Iris pigment epithelial cell (primary cell): ENCODE measurements around the gene ADAM30.
A peak's percentile ranks its signal among the peaks of the same experiment; 100 is the strongest.

Source experiments
- DNase-seq: peaks from one replicate; pipeline ENCODE4 v3.0.0-alpha.2; 2011; ENCODE audit warnings: low read depth

ADAM30 gene

DNA sequence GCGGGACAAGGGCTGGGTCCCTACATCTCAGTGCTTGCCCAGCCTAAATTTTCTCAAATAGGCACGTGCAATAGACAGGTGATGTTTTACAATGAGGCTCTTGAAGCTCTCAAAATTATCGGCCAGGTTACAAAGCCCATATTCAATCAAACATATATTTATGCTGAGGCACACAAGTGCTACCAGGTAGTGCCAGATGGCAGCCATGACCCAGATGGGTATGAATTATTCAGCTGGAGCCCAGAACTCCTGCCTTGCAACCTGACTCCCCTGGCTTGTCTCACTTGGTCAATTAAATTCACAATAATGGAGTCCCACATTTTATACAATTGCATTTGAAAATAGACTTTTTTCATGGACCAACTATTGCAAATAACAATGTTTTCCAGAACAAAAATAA lies 12.3 kb upstream of the ADAM30 start:
- DNase-seq, result no peak

DNA sequence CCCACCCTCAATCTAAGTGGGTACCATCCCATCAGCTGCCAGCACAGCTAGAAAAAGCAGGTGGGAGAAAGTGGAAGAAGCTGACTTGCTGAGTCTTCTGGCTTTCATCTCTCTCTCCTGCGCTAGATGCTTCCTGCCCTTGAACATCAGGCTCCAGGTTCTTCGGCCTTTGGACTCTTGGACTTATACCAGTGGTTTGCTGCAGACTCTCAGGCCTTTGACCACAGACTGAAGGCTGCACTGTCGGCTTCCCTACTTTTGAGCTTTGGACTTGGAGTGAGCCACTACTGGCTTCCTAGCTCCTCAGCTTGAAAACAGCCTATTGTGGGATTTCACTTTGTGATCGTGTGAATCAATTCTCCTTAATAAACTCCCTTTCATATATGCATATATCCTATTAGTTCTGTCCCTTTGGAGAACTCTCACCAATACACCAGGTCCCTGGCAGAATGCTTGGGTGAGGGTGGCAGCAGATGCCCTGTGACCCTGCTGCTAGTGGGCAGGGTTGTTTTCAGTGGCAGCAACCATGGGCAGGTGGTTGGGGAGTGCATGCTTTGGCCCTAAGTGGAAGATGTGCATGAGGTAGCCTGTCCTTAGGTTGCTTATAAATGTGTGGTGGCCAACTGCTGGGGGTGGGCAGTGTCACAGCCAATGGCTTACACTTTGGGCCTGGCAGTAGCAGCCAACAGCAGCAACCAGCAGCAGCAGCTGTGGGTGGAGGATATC lies 10.8 kb upstream of the ADAM30 start:
- no peak for DNase-seq

DNA sequence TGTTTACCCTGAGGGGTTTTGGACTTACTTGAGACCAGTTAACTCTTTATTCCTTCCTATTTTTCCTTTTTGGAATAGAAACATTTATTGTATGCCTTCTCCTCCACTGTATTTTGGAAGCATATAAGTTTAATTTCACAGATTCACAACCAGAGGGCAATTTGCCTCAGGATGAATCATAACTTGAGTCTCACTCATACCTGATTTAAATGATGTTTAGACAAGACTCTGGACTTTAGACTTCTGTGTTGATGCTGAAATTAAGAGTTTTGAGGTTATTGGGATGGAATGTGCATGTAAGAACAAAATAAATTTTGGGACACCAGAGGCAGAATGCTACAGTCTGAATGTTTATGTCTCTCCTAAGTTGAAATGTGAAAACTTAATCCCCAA lies 7.1 kb upstream of the ADAM30 start:
- DNase-seq, result peak; percentile 11

DNA sequence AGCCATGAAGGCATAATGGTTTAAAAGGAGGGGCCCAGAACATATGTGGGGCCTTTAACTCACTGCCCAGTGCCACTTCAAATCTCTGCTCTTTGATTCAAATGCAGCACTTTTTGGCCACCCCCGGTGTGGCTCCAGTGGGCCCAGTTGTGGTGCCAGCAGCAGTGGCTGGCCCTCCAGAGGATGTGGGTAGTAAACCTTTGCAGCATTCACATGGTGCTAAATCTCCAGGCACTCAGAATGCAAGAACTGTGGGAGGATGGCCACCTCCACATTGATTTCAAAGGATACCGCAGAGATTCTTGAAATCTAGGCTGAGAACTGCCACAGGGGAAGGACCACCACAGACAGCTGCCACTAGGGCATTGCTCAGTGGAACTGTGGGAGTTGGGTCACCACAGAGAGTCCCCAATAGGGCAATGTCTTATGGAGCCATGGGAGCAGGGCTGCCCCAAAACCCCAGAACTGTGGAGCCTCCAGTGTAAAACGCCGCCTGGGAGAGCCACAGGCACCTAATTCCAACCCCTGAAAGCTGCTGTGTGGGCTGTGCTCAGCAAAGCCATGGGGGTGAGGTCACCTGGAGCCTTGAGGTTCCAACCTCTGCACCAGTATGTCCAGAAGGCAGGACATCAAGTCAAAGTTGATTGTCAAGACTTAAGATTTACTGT lies 6.6 kb upstream of the ADAM30 start:
- DNase-seq, result no peak

DNA sequence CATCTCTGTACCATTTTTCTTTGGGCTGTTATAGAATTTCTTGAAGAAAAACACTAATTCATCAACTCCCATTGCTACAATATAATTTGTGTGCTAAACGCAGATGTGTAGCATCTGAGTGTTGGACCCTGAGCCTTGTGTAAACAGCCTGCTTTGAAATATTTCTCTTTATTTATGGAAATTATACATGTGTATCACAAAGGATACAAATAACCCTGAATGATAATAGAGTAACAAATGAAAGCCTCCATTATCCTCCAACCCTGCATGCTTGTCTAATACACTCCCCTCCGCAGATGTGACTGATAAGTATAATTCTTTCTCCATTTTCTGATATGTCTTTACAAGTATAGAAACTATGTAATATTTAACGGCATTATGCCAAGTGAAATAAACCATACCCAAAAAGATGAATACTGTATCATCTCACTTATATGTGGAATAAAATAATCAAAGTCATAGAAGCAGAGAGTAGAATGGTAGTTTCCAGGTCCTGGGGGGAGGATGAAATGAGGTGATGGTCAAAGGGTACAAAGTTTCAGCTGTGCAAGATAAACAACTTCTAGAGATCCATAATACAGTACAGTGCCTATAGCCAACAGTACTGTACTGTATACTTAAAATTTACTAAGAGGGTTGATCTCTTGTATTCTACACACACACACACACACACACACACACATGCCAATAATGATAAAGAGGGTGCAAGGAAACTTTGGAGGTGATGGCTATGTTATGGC lies 2.8 kb upstream of the ADAM30 start:
- DNase-seq, result no peak

DNA sequence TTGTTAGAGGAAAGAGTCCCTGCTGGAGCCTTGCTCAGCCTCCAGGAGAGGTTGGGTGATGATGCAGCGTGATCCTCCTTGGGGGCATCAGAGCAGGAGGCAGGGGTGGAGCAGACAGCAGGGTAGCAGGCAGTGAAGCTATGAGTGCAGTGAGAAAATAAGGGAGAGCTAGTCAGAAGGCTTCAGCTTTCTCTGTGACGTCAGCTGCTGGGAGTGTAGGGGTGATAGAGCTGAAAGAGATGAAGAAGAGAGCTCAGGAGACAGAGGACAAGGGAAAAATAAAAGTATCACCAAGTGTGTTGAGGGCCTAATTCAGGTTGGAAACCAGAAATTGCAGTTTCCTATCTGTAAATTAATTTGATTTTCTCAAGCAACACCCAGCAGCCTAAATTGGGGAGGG lies 2.2 kb upstream of the ADAM30 start:
- no peak for DNase-seq

DNA sequence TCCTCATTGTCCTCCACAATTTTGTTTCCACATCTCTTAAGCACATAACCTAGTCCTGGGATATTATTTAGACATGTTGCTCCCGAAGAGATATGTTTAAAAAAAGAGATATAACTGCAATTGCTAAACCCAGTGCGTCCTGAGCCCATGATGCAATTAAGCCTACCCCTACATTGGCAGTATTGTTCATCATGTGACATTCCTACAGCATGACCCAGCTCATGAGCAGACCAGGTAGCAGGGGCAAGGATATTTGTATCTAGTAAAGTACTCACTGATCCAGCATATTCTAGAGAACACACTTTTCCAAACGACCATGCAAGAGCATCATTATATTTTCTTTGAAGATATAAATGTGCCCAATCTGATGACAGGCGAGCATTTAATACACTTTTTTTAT lies 1.2 kb downstream of the ADAM30 start:
- peak; percentile 13 for DNase-seq

DNA sequence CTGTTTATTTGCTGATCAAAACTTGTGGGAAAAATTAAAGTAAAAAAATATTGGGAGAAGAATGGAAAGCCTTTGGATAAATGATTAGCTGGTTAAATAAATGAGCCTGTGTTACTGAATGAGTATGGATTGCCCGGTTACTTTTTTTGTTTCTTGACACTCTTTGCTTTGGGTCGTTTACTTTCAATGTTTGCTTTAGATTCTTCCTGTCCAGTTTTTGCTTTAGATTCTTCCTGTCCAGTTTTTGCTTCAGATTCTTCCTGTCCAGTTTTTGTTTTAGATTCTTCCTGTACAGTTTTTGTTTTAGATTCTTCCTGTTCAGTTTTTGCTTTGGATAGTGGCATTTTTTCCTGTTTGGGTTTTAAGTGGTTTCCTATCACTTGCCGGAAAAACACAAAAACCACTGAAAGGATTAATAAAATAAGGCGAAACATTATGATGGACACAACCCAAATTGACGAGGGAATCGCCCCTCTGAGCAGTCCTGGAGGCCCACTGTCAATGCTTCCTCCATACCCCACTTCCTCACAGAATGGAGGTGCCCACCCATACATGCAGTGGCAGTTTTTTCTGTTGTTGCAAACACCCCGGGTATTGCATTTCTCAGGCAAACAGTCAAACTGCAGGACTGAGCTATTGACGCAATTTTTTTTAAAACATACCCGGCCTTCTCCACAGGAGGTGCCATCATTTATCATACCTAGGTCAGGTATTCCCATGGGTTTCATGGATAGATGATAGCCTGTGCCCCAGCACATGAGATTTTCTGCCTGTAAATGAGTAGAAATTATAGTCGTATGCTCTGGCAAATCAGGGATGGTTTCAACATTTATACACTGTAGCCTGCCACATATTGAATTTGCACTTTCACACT lies 2.3 kb downstream of the ADAM30 start:
- DNase-seq, result no peak

DNA sequence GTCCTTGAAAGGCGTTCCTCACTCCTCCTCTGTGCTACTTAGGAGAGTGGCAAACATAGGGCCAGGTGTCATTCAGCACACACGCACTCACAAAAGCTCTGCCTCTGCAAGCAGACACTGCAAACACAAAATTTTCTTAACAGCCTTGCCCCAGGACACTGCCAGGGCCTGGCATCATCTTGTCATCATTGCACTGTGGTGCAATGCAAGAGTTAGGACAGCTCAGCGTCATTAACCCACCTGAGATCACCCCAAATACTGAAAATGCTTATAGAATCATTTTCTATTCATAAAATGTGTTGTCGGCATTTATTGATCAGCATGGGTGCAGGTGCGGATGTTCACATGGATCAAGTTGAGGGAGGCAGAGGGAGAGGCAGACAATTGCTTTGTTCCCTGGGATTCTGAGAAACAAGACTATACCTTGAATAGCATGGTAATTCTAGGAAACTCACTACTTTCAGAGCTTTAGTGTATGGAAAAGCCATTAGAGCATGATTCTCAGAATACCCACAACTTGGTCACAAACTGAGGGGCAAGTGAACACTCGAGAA lies 3.0 kb downstream of the ADAM30 start:
- no peak for DNase-seq

DNA sequence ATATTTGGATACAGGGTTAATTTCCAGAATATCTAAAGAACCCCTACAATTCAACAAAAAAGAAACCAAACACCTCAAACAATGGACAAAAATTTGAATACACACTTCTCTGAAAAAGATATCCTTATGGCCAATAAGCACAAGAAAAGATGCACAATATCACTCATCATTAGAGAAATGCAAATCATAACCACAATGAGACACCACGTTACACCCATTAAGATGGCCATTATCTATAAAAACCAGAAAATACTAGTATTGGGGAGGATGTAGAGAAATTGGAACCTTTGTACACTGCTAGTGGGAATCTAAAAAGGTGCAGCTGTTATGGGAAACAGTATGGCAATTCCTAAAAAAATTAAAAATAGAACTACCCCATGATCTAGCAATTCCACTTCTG lies 4.9 kb downstream of the ADAM30 start:
- no peak for DNase-seq

DNA sequence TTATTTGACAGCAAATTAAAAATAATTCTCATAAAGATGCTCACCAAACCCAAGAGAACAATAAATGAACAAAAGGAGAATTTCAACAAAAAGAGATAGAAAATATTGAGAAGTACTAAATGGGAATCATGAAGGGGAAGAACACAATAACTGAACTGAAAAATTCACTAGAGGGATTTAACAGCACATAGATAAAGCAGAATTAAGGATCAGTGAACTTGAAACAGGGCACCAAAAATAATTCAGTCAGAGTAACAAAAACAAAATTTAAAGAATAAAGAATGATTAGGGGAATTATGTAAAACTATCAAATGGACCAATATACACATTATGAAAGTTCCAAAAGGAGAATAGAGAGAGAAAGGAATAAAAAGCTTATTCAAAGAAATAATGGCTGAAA lies 7.8 kb downstream of the ADAM30 start:
- no peak for DNase-seq

DNA sequence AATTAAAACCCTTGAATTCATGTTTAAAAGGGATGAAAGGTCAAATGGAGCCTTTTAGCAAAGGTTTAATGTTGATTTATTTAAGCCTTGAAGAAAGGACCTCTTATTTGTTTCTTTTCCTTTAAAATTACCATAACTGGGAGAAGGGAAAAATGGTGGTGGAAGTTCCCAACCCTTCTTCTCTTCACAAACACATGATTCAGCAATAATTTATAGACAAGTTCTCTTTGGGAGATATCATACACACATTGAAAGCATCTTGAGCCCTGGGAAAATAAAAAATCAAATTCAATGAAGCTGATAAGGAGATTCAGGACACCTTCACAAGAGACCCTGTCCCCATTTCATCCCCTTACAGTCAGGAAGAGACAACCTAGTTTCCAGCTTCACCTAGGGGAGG lies 8.9 kb downstream of the ADAM30 start:
- no peak for DNase-seq

DNA sequence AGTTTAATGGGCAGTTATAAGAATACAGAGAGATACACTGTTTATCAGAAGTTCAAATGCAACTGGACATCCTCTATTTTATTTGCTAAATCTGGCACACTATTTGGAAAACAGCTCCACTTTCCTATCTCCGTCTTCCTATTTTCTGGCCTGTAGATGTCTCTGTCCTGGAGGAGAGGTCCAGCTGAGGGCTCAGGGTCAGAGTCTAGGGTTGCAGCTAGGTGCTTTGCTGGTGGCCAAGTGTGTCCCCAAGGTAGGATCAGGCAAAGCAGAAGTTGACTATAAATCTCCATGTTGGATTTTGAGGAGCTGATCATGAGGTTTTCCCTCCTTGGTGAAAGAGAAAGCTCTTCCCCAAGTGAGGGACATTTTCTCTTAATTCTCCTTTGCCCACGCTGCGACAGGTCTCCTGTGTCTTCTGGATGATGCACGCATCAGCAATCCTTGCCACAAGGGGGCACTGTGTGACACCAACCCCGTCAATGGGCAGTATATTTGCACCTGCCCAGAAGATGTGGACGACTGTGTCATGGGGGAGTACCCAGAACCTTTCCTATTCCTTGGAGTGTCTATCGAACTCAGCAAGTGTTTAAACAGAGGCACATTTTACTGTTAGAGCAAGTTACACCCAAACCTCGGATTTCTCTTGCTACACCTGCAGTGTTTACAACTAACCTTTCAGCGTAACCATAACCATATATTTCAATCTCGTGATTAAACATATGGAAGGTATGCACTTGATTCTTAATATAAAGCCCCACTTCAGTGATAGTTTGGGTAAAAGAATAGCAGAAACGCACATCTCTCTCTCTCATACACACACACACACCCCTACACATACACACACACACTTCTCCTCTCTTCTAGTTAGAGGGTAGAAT lies 10.2 kb downstream of the ADAM30 start:
- peak; percentile 52 for DNase-seq

DNA sequence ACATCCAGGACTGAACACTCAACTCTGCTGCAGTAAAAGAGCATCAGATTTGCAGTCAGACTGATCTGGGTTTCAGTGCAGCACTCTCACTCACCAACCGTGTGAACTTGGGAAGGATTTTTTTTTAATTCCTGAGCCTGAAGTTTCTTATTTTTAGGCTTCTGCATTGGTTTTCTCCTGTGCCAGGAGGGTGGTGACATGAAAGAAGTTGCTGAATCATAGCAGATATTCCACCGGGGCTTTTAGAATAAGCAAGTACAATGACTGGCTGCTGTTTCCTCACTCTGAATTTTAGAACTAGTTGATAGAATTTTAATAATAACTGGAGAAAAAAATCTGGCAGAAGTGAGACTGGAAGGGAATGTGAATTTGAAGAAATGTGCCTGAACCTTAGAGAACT lies 11.6 kb downstream of the ADAM30 start:
- no peak for DNase-seq

DNA sequence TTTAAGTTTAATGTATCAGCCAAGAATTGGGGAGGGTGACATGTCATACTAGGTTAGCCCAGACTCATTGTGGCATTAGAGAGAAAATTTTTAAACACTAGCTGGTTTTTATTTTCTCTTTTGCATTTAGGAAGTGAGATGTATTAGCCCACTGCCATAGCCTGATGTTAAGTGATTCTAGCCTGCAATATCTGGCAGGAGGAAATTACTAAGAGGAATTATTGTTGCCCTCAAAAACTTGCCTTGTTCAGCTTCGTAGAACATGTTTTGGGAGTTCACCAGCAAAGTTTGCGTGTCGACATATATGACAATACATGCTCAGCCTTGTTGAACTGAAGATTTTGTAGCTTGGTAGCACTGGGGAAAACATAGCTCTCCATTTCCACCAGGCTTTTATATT lies 12.5 kb downstream of the ADAM30 start:
- no peak for DNase-seq

DNA sequence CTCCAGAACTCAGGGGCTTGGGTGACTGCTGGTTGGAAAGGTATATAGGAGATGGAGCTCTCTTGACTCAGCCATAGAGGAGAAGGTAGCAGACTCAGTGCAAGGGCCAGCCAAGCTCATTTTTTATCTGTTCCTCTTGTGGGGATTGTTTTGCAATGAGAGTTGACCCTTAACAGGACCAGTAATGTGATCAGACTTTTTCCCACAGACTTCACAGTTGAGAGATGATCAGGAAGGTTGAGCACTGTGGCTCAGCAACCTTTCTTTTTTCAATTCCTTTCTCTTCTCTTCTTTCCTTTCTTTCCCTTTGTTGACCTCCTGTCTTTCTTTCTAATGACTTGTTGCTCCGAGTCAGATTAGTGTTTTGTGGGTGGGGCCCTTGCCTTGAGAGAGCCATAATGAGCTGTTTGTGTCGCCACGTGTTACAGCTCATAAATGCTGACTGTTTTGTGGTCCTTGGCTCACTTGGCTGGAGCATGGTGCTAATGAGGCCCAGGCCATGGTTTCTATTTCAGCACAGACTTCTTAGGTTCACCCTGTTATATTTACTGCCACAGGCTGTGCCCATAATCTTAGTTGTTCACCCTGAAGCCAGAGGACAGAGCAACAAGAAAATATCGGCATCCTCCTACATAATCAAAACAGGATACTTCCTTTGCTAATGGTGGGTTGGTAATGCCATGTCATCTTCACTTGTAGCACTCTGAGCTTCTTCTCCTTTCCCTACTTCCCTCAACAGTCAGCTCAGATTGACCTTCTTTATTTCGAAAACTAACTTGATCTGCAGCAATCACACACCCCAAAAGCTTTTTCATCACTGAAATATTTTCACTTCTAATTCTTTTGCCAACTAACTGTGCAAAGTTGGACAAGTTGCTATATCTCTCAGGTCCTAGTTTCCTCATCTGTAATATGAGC lies 13.9 kb downstream of the ADAM30 start:
- DNase-seq, result no peak

DNA sequence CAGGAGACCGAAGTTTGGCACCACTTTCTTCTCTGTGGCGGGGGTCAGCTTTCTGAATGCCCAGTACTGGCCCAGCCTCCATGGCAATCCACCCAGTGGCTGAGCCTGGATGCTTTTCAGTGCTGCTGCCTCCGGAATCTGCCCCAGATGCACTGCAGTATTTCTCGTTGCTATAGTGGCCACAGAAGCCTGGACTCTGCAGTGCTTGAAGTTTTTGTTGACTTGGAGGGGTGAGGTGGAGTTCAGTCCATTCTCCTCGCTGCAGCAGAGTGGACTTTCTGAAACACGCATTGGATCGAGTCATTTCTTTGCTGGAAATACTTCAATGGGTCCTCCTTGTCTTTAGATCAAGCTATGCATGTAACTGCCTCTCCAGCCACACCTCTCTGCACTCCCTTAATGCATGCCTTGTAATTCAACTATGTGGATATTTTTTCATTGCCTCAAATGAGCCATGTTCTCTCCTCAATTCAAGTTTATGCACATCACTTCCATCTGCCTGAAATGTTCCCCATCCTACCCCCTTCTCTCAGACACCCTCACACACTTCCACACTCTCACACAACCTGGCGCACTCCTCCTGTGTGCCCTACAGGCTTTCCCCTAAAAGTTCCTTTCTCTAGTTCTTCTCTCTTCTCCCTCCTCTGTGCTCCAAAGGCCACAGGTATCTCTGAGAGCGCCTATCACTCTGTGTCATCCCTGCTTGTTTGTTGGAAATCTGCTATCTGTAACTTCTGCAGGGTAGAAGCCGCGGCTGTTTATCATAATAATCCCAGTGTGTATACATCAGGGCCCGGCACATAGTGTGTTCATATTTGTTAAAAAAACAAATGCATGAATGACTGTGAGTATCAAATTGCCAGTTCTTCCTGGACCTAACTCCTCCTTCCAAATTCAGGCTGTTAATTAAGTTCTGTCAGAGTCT lies 16.5 kb downstream of the ADAM30 start:
- DNase-seq, result no peak

DNA sequence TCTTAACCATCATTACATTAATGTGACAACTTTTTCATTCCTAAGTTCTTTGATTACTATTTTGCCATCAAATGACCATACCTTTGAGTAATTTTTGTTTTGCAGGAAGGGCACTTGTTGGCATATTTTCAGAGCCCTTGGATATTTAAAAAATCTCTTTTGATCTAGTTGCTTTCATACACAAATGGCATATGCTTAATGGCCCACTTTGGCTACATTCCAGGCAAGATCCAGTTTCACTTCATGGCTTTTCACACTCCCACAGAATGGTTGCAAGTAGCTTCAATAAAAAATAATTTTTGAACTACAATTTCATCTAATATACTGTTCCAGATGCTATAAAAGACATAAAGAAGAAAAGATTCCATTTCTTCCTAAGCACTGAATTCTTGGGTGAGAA lies 18.1 kb downstream of the ADAM30 start:
- no peak for DNase-seq

DNA sequence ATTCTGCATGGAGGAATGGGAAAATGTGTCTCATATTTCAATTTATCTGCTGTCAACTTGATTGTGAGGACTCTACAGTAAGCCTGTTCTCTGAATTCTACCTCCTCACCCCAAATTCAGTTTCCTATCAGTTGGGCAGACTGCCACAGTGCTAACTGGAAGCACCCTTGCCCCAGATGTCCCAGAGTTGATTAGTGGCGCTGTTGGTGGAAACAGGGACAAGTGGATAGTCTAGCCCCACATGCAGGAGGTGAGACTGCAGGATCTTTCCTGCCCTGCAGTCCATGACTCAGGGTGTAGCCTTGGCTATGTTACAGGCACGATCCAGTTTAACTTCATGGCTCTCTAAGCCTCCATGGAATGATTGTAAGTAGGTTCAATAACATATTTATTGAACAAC lies 22.1 kb downstream of the ADAM30 start:
- DNase-seq, result no peak
